ENCODE measurements around the gene TRDN.

DNA sequence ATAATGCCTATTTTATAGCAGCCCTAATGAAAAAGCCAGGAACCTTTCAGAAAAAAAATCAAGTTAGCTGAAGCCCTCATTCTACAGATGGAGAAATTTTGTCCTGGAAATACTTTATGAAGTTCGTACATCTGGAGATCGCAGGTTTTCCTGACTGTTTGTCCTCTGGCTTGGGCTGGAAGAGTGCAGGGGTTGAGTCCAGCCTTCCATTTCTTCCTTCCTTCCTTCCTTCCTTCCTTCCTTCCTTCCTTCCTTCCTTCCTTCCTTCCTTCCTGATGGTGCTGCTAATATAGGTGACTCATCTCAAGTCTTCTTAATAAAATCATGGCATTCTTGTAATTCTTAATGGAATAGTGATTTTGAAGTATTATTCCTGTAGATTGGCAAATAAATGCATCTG, 413.3 kb downstream of the TRDN start:
- TF ChIP-seq, protein P1, sequence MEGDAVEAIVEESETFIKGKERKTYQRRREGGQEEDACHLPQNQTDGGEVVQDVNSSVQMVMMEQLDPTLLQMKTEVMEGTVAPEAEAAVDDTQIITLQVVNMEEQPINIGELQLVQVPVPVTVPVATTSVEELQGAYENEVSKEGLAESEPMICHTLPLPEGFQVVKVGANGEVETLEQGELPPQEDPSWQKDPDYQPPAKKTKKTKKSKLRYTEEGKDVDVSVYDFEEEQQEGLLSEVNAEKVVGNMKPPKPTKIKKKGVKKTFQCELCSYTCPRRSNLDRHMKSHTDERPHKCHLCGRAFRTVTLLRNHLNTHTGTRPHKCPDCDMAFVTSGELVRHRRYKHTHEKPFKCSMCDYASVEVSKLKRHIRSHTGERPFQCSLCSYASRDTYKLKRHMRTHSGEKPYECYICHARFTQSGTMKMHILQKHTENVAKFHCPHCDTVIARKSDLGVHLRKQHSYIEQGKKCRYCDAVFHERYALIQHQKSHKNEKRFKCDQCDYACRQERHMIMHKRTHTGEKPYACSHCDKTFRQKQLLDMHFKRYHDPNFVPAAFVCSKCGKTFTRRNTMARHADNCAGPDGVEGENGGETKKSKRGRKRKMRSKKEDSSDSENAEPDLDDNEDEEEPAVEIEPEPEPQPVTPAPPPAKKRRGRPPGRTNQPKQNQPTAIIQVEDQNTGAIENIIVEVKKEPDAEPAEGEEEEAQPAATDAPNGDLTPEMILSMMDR (conservative IDR thresholded peaks at IDR 0.05; ENCODE audit: low read length): no peak
- no peak for TF ChIP-seq EZH2phosphoT487 (IDR thresholded peaks at IDR 0.05; ENCODE audit: borderline replicate concordance)
